ENCODE results near the gene TTLL7. TPM values are rescaled to one million over a fixed set of nuclear protein-coding genes. Genes with fewer than 3 reads are reported as not detected.

TTLL7 gene
- total RNA-seq, 4 donors from 2014 or later: 26.2 to 58.1 (median 41.2) TPM

GRCh38 chr1:83838573-83838972, 160.4 kb downstream of the TTLL7 start:
- no peaks in the 10 kb centered on the region for H3K4me1 ChIP-seq
- H3K9me3 ChIP-seq: no peaks in the 10 kb centered on the region
- no peaks in the 10 kb centered on the region for H3K27me3 ChIP-seq
- no peak overlapping the region for H3K4me3 ChIP-seq
- no peaks in the 10 kb centered on the region for H3K36me3 ChIP-seq
- WGBS: 93% methylated on average over 5 of the region's 5 CpGs
- TF ChIP-seq CTCF (IDR thresholded peaks at IDR 0.05) (no peak), EP300 (IDR thresholded peaks at IDR 0.05) (no peak), POLR2AphosphoS5 (IDR thresholded peaks at IDR 0.05) (no peak), POLR2A (IDR thresholded peaks at IDR 0.05; ENCODE audit: low read depth) (no peak)
- H3K27ac ChIP-seq (replicated peaks in 1 of 4): no peak overlapping the region
- DNase-seq (ENCODE audit: extremely low spot score): no peak
- intact Hi-C loops (cut with DNase I): no loop called here

- WGBS: 81% methylated on average over 2 of the region's 2 CpGs
- Histone ChIP-seq H3K27ac (replicated peaks in 1 of 4) (no peak overlapping the region), H3K4me3 (no peak overlapping the region), H3K4me1 (no peaks in the 10 kb centered on the region), H3K9me3 (no peaks in the 10 kb centered on the region), H3K36me3 (no peaks in the 10 kb centered on the region), H3K27me3 (no peaks in the 10 kb centered on the region)
- TF ChIP-seq POLR2AphosphoS5 (IDR thresholded peaks at IDR 0.05) (no peak), EP300 (IDR thresholded peaks at IDR 0.05) (no peak), CTCF (IDR thresholded peaks at IDR 0.05) (no peak), POLR2A (IDR thresholded peaks at IDR 0.05; ENCODE audit: low read depth) (no peak)
- DNase-seq (ENCODE audit: extremely low spot score): no peak
- intact Hi-C loops (cut with DNase I): no loop called here
Measured at GRCh38 chr1:83836543-83836942, 162.4 kb downstream of the TTLL7 start.

- no peak for DNase-seq (ENCODE audit: extremely low spot score)
- Histone ChIP-seq H3K4me3 (no peak overlapping the region), H3K27me3 (no peaks in the 10 kb centered on the region), H3K36me3 (no peaks in the 10 kb centered on the region), H3K9me3 (no peaks in the 10 kb centered on the region), H3K27ac (replicated peaks in 1 of 4) (no peak overlapping the region), H3K4me1 (no peaks in the 10 kb centered on the region)
- TF ChIP-seq CTCF (IDR thresholded peaks at IDR 0.05): no peak
- TF ChIP-seq POLR2AphosphoS5 (IDR thresholded peaks at IDR 0.05): no peak
- no peak for TF ChIP-seq EP300 (IDR thresholded peaks at IDR 0.05)
- 98% methylated on average over 4 of the region's 4 CpGs for WGBS
- intact Hi-C loops (cut with DNase I): no loop called here
Measured at GRCh38 chr1:83834621-83835264, 164.2 kb downstream of the TTLL7 start.

- Histone ChIP-seq H3K4me1 (no peaks in the 10 kb centered on the region), H3K9me3 (no peaks in the 10 kb centered on the region), H3K4me3 (no peak overlapping the region), H3K27ac (replicated peaks in 1 of 4) (no peak overlapping the region), H3K36me3 (no peaks in the 10 kb centered on the region), H3K27me3 (no peaks in the 10 kb centered on the region)
- DNase-seq (ENCODE audit: extremely low spot score): no peak
- intact Hi-C loops (cut with DNase I): no loop called here
- TF ChIP-seq CTCF (IDR thresholded peaks at IDR 0.05) (no peak), POLR2AphosphoS5 (IDR thresholded peaks at IDR 0.05) (no peak), EP300 (IDR thresholded peaks at IDR 0.05) (no peak), POLR2A (IDR thresholded peaks at IDR 0.05; ENCODE audit: low read depth) (no peak)
- 93% methylated on average over 1 of the region's 1 CpG for whole genome bisulfite sequencing
Measured at GRCh38 chr1:83832194-83832593, 166.7 kb downstream of the TTLL7 start.

GRCh38 chr1:83829106-83829505, 169.8 kb downstream of the TTLL7 start:
- Histone ChIP-seq H3K9me3 (no peaks in the 10 kb centered on the region), H3K27me3 (no peaks in the 10 kb centered on the region), H3K4me1 (no peaks in the 10 kb centered on the region), H3K27ac (replicated peaks in 1 of 4) (no peak overlapping the region), H3K36me3 (no peaks in the 10 kb centered on the region), H3K4me3 (no peak overlapping the region)
- TF ChIP-seq CTCF (IDR thresholded peaks at IDR 0.05): no peak
- TF ChIP-seq POLR2A (IDR thresholded peaks at IDR 0.05; ENCODE audit: low read depth): no peak
- no peak for TF ChIP-seq EP300 (IDR thresholded peaks at IDR 0.05)
- no peak for TF ChIP-seq POLR2AphosphoS5 (IDR thresholded peaks at IDR 0.05)
- intact Hi-C loops (cut with DNase I): no loop called here
- DNase-seq (ENCODE audit: extremely low spot score): no peak
- WGBS: 93% methylated on average over 7 of the region's 7 CpGs
